DMS53 treated with DMSO at 0.1 percent for 48 hours (cell line): ENCODE results near the gene NOTCH1.
"Not testable (repeated sequence)": the region's sequence is repeated elsewhere in the genome, so short reads cannot be mapped to it uniquely, and the experiment has no call there.

ENCODE experiments used
- DNase-seq: peaks from one replicate; lab custom pipeline; 2025; ENCODE audit not compliant: unreplicated experiment; lab: John Stamatoyannopoulos, UW

Gene NOTCH1

GRCh38 chr9:136578915-136579649 is 33.2 kb upstream of the NOTCH1 start:
- peak; percentile 56 for DNase-seq

DNA sequence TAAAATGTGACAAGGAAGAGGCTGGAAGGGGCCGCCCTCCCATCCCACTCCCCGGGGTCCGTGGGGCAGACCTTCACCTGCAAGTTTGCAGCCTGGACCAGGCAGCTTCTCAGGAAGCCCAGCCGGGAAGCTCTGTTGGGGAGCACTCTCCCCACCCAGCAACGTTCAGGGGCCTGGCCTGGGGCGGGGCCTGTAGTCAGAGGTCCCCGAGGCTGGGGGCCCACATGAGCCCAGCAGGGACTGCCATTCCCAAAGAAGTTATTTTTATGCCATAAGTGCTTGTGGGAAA is 32.7 kb upstream of the NOTCH1 start:
- no peak for DNase-seq

- DNase-seq, result peak; percentile 34
These were observed 32.2 kb upstream of the NOTCH1 start for GRCh38 chr9:136577941-136578625.

DNA sequence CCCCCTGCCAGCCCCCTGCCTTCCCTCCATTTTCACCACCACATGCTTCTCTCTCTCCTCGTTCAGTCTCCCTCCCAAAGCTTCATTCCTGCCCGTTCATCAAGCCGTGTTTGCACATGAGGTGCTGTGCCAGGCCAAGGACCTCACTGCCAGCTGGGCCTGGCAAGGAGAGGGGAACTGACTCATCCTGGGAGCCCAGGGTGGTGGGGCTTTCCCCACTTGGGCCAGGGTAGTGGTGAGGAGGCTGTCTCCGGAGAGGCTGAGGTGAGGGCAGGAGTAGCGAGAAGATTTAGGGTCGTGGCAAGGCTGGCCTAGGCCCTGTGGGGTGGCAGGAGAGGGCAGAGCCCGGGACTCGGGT is 30.4 kb upstream of the NOTCH1 start:
- DNase-seq, result no peak

- DNase-seq, result no peak
These were observed 29.9 kb upstream of the NOTCH1 start for GRCh38 chr9:136575626-136576268.

DNA sequence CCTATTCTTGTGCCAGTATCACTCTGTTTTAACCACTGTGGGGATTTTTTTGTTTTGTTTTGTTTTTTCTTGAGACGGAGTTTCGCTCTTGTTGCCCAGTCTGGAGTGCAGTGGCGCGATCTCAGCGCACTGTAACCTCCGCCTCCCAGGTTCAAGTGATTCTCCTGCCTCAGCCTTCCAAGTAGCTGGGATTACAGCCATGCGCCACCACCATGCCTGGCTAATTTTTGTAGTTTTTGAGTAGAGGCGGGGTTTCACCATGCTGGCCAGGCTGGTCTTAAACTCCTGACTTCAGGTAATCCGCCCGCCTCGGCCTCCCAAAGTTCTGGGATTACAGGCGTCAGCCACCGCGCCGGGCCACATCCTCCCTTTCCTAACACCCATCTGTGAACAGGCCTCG is 28.8 kb upstream of the NOTCH1 start:
- DNase-seq, result not testable (repeated sequence)

DNA sequence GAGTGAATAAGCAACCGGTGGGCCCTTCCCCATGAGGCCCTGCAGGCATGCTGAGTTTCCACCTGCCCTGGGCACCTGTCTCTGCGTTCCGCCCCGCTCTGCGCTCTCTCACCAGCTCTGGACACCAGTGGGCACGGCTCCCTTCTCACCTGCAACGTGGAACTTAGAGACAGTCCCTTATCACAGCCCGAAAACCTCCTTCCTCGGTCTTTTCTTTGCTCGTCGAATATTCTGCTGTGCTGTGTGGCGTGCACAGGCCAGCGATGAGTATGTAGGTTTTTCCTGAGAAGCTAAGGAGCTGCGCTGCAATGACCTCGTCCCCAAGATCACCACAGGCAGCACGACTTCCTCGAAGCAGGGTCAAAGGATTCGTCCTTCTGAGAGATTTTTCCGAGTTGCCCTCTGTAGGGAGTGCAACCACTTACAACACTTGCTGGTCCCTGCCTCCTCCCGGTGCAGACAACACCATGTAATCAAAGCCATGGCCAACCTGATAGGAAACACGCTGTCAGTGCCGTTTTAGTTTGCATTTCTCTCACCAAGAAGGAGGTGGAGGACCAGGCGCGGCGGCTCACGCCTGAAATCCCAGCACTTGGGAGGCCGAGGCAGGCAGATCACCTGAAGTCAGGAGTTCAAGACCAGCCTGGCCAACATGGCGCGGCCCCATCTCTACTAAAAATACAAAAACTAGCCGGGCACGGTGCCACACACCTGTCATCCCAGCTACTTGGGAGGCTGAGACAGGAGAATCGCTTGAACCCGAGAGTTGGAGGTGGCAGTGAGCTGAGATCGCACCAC is 27.2 kb upstream of the NOTCH1 start:
- DNase-seq, result no peak

DNA sequence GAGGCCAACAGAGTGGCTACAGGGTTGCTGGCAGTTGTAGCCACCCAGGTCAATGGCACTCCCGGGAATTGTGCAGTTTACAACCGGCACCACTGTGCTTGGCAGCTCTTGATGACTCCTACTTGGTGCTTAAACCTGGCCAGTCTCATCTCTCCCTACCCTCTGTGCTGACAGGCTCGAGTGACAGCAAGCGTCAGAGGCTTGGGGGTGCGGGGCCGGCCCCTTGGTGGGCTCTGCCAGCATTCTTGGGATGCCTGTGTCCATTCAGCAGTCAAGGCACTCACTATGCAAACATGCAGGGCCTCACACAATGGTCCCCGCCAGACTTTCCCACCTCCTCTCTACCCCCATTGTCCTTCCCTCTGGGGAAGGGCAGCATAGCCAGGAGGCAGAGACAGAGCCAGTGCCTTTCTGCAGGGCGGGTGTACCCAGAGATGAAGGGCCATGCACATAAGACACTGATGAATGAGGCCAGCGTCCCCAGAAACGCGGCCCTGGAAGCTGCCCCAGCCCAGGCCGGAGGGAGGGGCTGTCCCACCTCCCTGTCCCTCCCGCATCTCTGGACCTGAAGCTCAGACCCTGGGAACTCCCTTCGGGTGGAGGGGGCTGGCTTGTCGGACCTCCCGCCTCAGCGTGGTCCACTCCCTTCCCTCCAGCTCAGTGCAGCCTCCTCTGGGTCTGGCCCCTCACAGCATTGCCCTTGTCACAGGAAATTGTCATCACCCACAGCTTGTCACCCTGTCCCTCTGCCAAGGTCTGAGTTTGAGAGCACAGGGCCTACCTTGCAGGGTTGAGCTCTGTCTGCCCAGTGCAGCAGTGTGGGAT is 26.4 kb upstream of the NOTCH1 start:
- no peak for DNase-seq

DNA sequence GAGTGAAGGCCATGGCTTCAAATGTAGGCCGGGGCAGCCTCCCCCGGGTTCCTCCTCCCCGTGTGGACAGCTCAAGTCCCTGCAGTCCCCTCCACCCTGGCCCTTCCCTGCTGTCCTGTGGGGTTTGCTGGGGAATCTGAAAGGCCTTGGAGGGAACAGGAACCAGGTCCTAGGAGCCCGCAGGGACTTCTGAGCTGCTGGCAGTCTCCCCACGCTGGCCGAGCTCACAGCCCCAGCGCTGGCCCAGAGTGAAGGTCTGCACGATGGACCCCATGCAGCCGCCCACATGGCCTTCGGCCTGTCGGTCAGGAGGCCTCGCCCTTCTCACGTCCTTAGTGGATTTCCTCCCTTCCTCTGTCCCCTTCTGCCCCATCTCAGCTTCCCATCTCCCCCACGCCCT is 25.7 kb upstream of the NOTCH1 start:
- no peak for DNase-seq

DNA sequence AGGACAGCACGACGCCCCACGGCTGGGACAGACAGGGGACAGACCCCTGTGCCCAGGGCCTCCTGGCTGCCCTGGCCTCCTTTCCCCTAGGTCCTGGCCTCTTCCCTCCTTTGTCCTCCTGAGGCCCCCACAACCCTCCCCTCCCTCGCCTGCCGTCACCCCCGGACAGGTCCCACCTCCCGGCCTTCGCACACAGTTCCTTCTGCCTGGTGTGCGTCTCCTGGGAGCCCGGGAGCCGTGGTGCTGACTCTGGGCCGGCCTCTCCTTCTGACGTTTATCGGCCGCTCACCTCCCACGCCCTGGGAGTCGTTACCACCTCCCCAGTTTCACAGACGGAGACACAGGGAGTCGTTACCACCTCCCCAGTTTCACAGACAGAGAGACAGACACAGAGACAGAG is 25.1 kb upstream of the NOTCH1 start:
- DNase-seq, result no peak

- no peak for DNase-seq
These were observed 24.5 kb upstream of the NOTCH1 start for GRCh38 chr9:136570191-136570845.

DNA sequence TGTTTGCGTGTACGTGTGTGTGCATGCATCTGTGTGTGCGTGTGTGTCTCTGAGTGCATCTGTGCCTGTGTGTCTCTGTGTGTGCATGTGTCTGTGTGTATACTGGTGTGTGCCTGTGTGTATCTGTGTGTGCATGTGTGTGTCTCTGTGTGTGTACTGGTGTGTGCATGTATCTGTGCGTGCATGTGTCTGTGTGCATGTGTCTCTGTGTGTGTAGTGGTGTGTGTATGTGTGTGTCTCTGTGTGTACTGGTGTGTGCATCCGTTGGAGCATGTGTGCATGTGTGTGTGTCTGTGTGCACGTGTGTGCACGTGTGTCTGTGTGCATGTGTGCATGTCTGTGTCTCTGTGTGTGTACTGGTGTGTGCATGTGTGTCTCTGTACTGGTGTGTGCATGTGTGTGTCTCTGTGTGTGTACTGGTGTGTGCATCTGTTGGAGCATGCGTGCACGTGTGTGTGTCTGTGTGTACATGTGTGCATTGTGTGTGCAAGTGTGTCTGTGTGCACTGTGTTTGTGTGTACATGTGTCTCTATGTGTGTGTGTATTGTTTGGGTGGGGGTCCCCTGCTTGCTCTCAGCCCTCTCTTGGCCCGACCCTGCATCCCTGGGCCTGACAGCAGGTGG is 23.8 kb upstream of the NOTCH1 start:
- no peak for DNase-seq

GRCh38 chr9:136568288-136569081 is 22.6 kb upstream of the NOTCH1 start:
- DNase-seq, result no peak

GRCh38 chr9:136567651-136568287 is 21.9 kb upstream of the NOTCH1 start:
- no peak for DNase-seq

DNA sequence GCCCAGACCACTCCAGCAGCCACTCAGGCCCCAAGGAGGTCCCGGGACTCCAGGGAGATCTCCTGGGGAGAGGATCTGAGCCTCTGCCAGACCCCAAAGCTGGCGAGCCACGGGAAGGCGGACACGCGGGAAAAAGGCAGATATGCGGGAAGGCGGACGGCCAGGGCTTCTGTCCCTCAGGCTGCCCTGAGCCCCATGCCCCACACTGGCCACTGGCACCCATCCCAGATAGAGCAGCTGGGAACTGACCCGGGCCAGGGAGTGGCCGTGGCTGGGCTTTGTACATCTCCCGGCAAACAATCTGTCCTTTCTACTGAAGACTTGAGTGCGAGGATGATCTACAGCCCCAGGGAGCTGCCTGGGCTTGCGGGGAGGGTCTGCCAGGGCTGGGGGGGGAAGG is 21.1 kb upstream of the NOTCH1 start:
- no peak for DNase-seq

- no peak for DNase-seq
These were observed 20.7 kb upstream of the NOTCH1 start for GRCh38 chr9:136566553-136566895.

DNA sequence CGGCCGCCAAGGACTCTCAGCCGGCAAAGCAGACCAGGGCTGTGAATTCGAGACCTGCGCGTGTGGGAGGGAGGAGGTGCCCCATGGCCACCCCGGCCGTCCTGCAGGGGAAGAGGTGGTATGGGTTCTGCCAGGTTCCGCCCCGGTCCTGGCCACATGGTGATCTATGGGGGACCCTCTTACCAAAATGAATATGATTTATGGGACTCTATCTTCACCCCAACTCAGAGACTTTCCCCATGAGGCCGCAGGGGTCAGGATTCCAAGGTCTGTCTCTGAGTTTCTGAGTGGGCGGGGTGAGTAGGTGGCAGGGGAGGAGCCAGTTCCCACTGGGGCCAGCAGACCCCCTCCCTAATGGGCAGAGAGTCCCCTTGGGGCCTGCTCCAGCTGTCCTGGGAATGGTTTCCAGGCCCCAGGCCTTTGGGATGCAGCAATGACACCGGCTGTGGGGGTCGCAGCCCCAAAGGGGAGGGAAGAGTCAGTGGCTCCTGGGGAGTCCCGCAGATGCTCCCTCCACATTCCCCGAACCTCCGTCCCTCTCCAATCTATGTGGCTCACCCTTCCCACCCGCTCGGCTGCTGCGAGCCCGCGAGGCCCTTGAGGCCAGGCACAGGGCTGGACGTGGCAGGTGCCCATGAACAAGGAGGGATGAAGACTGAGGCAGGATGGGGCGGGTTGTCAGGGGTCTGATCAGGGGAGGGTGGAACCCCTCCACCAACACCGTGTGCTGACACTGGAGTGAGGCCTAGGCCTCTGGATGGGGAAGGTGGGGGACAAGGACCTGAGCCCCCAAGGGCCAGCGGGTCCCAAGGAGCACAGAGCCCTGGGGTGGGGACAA is 20.1 kb upstream of the NOTCH1 start:
- DNase-seq, result no peak
